Measurements from ENCODE around the gene ETS2.

GRCh38 chr21:38852278-38852677, 46.5 kb downstream of the ETS2 start:
- TF ChIP-seq CTCF (IDR thresholded peaks at IDR 0.05): no peak
- no peak for TF ChIP-seq POLR2A (IDR thresholded peaks at IDR 0.05)
